M059J (cell line): Measurements from ENCODE around the gene PRSS27. TPM values are rescaled to one million over a fixed set of nuclear protein-coding genes. Genes with fewer than 3 reads are reported as not detected.
"Not testable (repeated sequence)": the region's sequence is repeated elsewhere in the genome, so short reads cannot be mapped to it uniquely, and the experiment has no call there.

Experiments
- DNase-seq: peaks from one replicate; pipeline ENCODE4 v3.0.0-alpha.2; 2012; ENCODE audit warnings: low read depth
- total RNA-seq: library from RNA; depleted of rRNA; stranded (reverse); fragments of >200 nt; shearing (Covaris generic); gene quantifications from 2 replicates; pipeline ENCODE4 v1.2.3, GENCODE V29; 2014; rRNA removed

PRSS27 gene
- total RNA-seq, 1 experiment from 2014 or later: 0.17 TPM

DNA sequence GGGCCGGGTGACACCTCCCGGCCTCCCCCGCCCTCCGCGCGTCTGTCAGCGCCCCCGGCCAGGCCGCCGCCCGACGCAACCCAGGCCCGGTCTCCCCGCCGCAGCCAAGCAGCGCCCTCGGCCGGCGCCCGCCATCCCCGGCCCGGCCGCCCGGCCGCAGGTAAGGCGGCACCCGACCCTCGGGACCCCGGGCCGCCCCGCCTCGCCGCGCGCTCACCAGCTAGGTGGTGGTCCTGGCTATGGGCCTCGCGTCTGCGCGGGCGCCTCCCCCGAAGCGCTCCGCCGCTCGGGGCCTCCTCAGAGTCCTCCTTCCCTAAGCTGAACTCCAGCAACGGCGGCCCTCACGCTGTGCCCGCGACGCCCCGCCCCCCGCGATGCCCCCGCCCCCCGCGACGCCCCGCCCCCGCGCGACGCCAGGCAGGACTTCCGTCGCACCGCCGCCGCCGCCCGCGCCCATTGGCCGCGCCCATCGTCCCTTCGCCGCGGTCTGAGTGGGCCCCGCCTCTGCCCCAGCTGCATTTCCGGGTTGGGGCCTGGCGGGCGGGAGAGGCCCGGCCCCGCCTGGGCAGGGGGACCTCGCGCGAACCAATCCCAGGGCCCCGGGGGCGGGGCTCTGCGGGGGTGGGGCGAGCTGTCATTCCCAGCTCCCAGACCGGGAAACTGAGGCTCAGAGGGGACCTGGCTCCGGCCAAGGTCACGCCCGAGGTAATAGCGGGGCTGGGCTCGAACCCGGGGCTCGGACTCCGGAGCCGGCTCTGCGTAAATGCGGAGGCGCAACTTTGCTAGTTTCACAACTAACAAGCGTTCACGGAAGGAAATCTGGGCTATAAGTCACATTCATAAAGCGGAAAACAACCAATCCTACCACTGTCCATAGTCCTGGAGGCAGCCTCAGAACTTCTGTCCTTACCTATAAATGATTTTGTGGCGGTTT is 46.7 kb downstream of the PRSS27 start:
- DNase-seq: peak; percentile 93

DNA sequence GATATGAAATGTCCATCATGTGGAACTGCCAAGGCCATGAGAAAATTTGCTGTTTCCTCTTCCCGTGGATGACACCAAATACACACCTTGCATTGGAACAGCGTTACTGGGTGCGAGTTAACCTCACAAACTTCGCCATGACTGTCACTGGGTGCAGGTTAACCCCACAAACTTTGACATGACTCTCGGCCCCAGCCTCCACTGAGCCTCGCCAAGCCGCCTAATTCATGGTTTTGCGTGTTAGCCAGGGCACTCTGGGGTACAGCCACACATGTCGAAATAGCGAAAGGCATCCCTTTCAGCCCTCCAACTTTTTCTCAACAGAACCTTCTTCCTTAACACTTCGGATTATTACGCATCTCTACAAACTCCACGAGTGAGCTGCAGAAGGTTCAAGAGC is 48.3 kb downstream of the PRSS27 start:
- no peak for DNase-seq

DNA sequence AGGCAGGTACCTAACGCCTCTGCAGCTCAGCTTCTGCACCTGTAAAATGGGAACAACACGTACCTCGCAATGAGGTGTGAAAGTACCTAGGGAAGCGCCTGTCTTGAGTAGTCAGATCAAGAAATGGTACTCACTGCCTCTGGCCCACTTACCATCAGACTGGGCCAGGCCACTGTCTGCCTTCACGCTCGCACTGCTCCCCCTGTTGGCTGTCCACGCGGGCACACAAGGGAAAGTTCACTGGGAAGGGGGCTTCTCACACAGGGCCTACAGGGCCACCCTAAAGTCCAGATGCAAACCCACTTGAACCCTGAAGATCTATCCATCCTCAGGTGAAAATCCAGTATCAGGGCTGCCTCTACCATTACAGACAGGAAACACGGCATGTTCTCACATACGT is 48.8 kb downstream of the PRSS27 start:
- DNase-seq: not testable (repeated sequence)

GRCh38 chr16:2670017-2670416 is 50.0 kb downstream of the PRSS27 start:
- peak; percentile 34 for DNase-seq

- DNase-seq: not testable (repeated sequence)
Measured at GRCh38 chr16:2669587-2669986, 50.4 kb downstream of the PRSS27 start.

- not testable (repeated sequence) for DNase-seq
Measured at GRCh38 chr16:2666671-2667070, 53.4 kb downstream of the PRSS27 start.

GRCh38 chr16:2664574-2664982 is 55.4 kb downstream of the PRSS27 start:
- DNase-seq: no peak

- no peak for DNase-seq
Measured at GRCh38 chr16:2663553-2664546, 56.2 kb downstream of the PRSS27 start.

Other genes with a start within 250 kb of the PRSS27 start
- gene NTN3, start 248.9 kb downstream of the PRSS27 start, total RNA-seq: 0.44 TPM in 1 of 2 replicates, not detected in the other
- 14.8 and 19.2 TPM in 2 replicates for gene TBC1D24, start 245.1 kb downstream of the PRSS27 start, total RNA-seq
- 80.0 and 81.3 TPM in 2 replicates for gene ATP6V0C, start 206.3 kb downstream of the PRSS27 start, total RNA-seq
- gene AMDHD2, start 199.9 kb downstream of the PRSS27 start, total RNA-seq: 11.7 and 20.1 TPM in 2 replicates
- gene CEMP1, start 188.8 kb downstream of the PRSS27 start, total RNA-seq: not detected in 2 replicates
- 19.8 and 33.5 TPM in 2 replicates for gene PDPK1, start 182.2 kb downstream of the PRSS27 start, total RNA-seq
- gene KCTD5, start 37.7 kb downstream of the PRSS27 start, total RNA-seq: 56.3 and 83.9 TPM in 2 replicates
- gene SRRM2, start 32.4 kb upstream of the PRSS27 start, total RNA-seq: 27.9 and 49.9 TPM in 2 replicates
- gene ELOB, start 57.1 kb upstream of the PRSS27 start, total RNA-seq: 351 and 758 TPM in 2 replicates
- gene PRSS33, start 67.3 kb upstream of the PRSS27 start, total RNA-seq: not detected in 2 replicates
- not detected in 2 replicates for gene PRSS41, start 78.2 kb upstream of the PRSS27 start, total RNA-seq
- gene PRSS21, start 97.0 kb upstream of the PRSS27 start, total RNA-seq: not detected in 2 replicates
- 0.12 and 3.9 TPM in 2 replicates for gene ZG16B, start 110.1 kb upstream of the PRSS27 start, total RNA-seq
- not detected in 2 replicates for gene PRSS22, start 137.9 kb upstream of the PRSS27 start, total RNA-seq
- 97.4 and 112 TPM in 2 replicates for gene FLYWCH2, start 163.0 kb upstream of the PRSS27 start, total RNA-seq
- gene FLYWCH1, start 191.7 kb upstream of the PRSS27 start, total RNA-seq: 27.0 and 34.0 TPM in 2 replicates
- gene KREMEN2, start 244.1 kb upstream of the PRSS27 start, total RNA-seq: 2.1 and 6.3 TPM in 2 replicates
- gene PAQR4, start 249.1 kb upstream of the PRSS27 start, total RNA-seq: 24.0 and 38.7 TPM in 2 replicates